Neural cell (in vitro differentiated cells): ENCODE results near the gene HAPLN2. TPM values are rescaled to one million over a fixed set of nuclear protein-coding genes. Genes with fewer than 3 reads are reported as not detected.

Source experiments
- H2AFZ ChIP-seq: fragments of 200-600, 300-800 bp; sonication (generic), shearing (Covaris generic); 2 replicates; pipeline ENCODE4 v1.6.0; 2014; ENCODE audit warnings: low read depth, mild to moderate bottlenecking, antibody characterized with exemption, low read length, moderate library complexity
- H3F3A ChIP-seq: fragments of 200-600 bp; shearing (Covaris generic); 2 replicates; pipeline ENCODE4 v1.6.1; 2016; ENCODE audit warnings: mild to moderate bottlenecking, moderate library complexity, mixed read lengths, antibody characterized with exemption, low read length; ENCODE audit not compliant: insufficient read depth, poor library complexity, severe bottlenecking
- H3K27ac ChIP-seq: fragments of 200-600, 300-800 bp; sonication (generic), shearing (Covaris generic); 2 replicates; pipeline ENCODE4 v1.5.1; 2014; ENCODE audit warnings: mild to moderate bottlenecking, low read length, moderate library complexity
- H3K27me3 ChIP-seq: fragments of 300-800, 200-600 bp; sonication (generic), shearing (Covaris generic); 2 replicates; pipeline ENCODE4 v1.6.0; 2014; ENCODE audit warnings: mild to moderate bottlenecking, low read depth, low read length, moderate library complexity; ENCODE audit not compliant: insufficient read depth
- H3K36me3 ChIP-seq: fragments of 300-800, 200-600 bp; sonication (generic), shearing (Covaris generic); 2 replicates; pipeline ENCODE4 v1.5.1; 2014; ENCODE audit warnings: mild to moderate bottlenecking, antibody characterized with exemption, low read length, moderate library complexity; ENCODE audit not compliant: insufficient read depth
- H3K4me2 ChIP-seq: fragments of 300-800, 200-600 bp; sonication (generic), shearing (Covaris generic); 2 replicates; pipeline ENCODE4 v1.6.0; 2014; ENCODE audit warnings: mild to moderate bottlenecking, low read length
- H3K4me3 ChIP-seq: fragments of 300-800, 200-600 bp; sonication (generic), shearing (Covaris generic); 2 replicates; pipeline ENCODE4 v1.5.1; 2014; ENCODE audit warnings: mild to moderate bottlenecking, low read length, moderate library complexity
- H3K79me2 ChIP-seq: fragments of 200-600 bp; shearing (Covaris generic); replicated peaks from 2 replicates; pipeline ENCODE4 v1.6.0; 2014; ENCODE audit warnings: mild to moderate bottlenecking, low read length, moderate library complexity; ENCODE audit not compliant: insufficient read depth
- H3K9ac ChIP-seq: fragments of 300-800, 200-600 bp; sonication (generic), shearing (Covaris generic); 2 replicates; pipeline ENCODE4 v1.6.1; 2016; ENCODE audit warnings: mild to moderate bottlenecking, low read length, mixed read lengths
- H3K9me2 ChIP-seq: fragments of 200-600 bp; shearing (Covaris generic); 2 replicates; pipeline ENCODE4 v1.6.1; 2016; ENCODE audit warnings: mild to moderate bottlenecking, low read length, mixed read lengths; ENCODE audit not compliant: insufficient read depth
- H3K9me3 ChIP-seq: fragments of 200-600, 300-800 bp; sonication (generic), shearing (Covaris generic); 2 replicates; pipeline ENCODE4 v1.6.1; 2016; ENCODE audit warnings: mild to moderate bottlenecking, mixed run types, low read length, moderate library complexity, mixed read lengths
- H4K20me1 ChIP-seq: fragments of 200-600 bp; shearing (Covaris generic); 2 replicates; pipeline ENCODE4 v1.6.1; 2016; ENCODE audit warnings: mild to moderate bottlenecking, mixed run types; ENCODE audit not compliant: insufficient read depth
- CTCF ChIP-seq: fragments of 450-650 bp; IDR thresholded peaks from 2 replicates; pipeline ENCODE4 v1.5.1; 2014; ENCODE audit warnings: antibody characterized with exemption, mild to moderate bottlenecking, moderate library complexity; ENCODE audit not compliant: poor library complexity, severe bottlenecking
- EP300 ChIP-seq: fragments of 450-650 bp; conservative IDR thresholded peaks from 2 replicates; pipeline ENCODE4 v1.6.1; 2014; ENCODE audit warnings: antibody characterized with exemption, mild to moderate bottlenecking, moderate library complexity; ENCODE audit not compliant: poor library complexity, severe bottlenecking
- EZH2 ChIP-seq: fragments of 200-600, 300-800 bp; shearing (Covaris generic), sonication (generic); IDR thresholded peaks from 2 replicates; pipeline ENCODE4 v1.6.1; 2014; ENCODE audit warnings: antibody characterized with exemption, low read length, borderline replicate concordance, mild to moderate bottlenecking; ENCODE audit not compliant: insufficient read depth, poor library complexity, severe bottlenecking
- MXI1 ChIP-seq: fragments of 450-650 bp; conservative IDR thresholded peaks from 2 replicates; pipeline ENCODE4 v1.6.1; 2014; ENCODE audit warnings: antibody characterized with exemption, mild to moderate bottlenecking; ENCODE audit not compliant: poor library complexity, severe bottlenecking
- POLR2AphosphoS5 ChIP-seq: IDR thresholded peaks from 2 replicates; pipeline ENCODE4 v1.6.1; 2012
- RAD21 ChIP-seq: fragments of 450-650 bp; conservative IDR thresholded peaks from 2 replicates; pipeline ENCODE4 v1.6.1; 2014; ENCODE audit warnings: antibody characterized with exemption, mild to moderate bottlenecking, moderate library complexity
- SMC3 ChIP-seq: fragments of 450-650 bp; conservative IDR thresholded peaks from 2 replicates; pipeline ENCODE4 v1.6.1; 2014; ENCODE audit warnings: antibody characterized with exemption, mild to moderate bottlenecking, moderate library complexity; ENCODE audit not compliant: poor library complexity
- TAF1 ChIP-seq: IDR thresholded peaks from 2 replicates; pipeline ENCODE4 v1.6.1; 2012; ENCODE audit warnings: low read depth
- polyA plus RNA-seq: library from polyadenylated mRNA; depleted of rRNA; stranded (reverse); fragments of >200 nt; gene quantifications from 2 replicates; pipeline ENCODE4 v1.2.3, GENCODE V29; 2014
- TF ChIP-seq, protein P1 (sequence below): IDR thresholded peaks from 2 replicates; pipeline ENCODE4 v1.6.1; 2012; ENCODE audit warnings: borderline replicate concordance

Gene HAPLN2
- polyA plus RNA-seq, 1 donor from 2014 or later, result 22.9 TPM

DNA sequence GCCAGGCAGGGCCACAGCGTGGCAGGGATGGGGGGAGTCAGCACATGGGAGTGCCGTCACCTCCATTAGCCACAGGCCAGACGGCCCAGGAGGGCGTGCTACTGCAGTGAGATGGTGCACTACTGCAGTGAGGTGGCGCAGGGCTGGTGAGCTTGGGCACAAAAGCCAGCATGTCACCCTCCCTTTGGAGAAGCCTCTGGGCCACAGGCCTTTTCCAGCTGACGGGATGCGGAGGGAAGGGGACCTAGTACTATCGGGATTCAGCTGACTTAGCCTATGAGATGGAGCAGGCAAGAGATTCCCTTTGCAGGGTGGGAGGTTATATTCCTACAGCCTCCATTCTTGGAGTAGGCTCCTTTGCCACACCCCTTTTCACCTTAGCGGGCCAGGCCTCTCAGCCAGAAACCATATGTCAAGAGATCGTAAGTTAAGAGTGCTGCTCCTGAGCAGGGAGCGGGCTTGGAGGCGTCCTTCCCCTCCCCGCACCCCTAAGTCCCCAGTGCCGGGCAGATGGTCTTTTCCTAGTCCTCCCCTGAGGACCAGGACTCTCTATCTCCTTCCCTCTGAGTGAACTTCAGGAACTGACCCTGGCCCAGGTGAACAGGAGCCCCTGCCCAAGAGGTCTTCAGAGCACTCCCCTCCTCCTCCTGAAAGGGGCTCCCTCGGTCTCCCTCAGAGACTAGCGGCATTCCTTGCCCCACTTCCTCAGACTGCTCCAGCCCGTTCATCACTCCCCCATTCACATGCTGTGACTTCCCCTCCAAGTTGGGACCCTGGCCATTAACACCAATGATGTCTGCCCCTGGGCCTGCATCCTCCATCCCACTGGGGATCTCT is 49.8 kb downstream of the HAPLN2 start:
- H3K9me3 ChIP-seq, result no peaks in the 10 kb centered on the region
- H3K4me2 ChIP-seq, result no peak overlapping the region
- no peaks in the 10 kb centered on the region for H3F3A ChIP-seq
- no peaks in the 10 kb centered on the region for H3K9me2 ChIP-seq
- no peak overlapping the region for H3K27ac ChIP-seq
- H3K79me2 ChIP-seq, result peaks cover 10% of the 10 kb centered on the region
- no peaks in the 10 kb centered on the region for H3K27me3 ChIP-seq
- H4K20me1 ChIP-seq, result no peaks in the 10 kb centered on the region
- no peak overlapping the region for H2AFZ ChIP-seq
- H3K4me3 ChIP-seq, result no peak overlapping the region
- no peak overlapping the region for H3K9ac ChIP-seq
- H3K36me3 ChIP-seq, result no peaks in the 10 kb centered on the region
- TF ChIP-seq TAF1 (no peak), SMC3 (no peak), RAD21 (no peak)

GRCh38 chr1:156669794-156670193 is 50.6 kb downstream of the HAPLN2 start:
- Histone ChIP-seq H3K9me3 (no peaks in the 10 kb centered on the region), H3K4me2 (no peak overlapping the region), H3K9ac (no peak overlapping the region), H3K27me3 (no peaks in the 10 kb centered on the region), H2AFZ (no peak overlapping the region), H3F3A (no peaks in the 10 kb centered on the region), H3K79me2 (peaks cover 18% of the 10 kb centered on the region), H3K9me2 (no peaks in the 10 kb centered on the region), H4K20me1 (no peaks in the 10 kb centered on the region), H3K36me3 (no peaks in the 10 kb centered on the region), H3K27ac (no peak overlapping the region), H3K4me3 (no peak overlapping the region)
- TF ChIP-seq POLR2AphosphoS5 (no peak), EP300 (no peak), MXI1 (no peak)

GRCh38 chr1:156670359-156670758 is 51.1 kb downstream of the HAPLN2 start:
- no peaks in the 10 kb centered on the region for H3K27me3 ChIP-seq
- no peaks in the 10 kb centered on the region for H3F3A ChIP-seq
- H3K27ac ChIP-seq, result no peak overlapping the region
- no peaks in the 10 kb centered on the region for H3K9me2 ChIP-seq
- no peak overlapping the region for H2AFZ ChIP-seq
- peaks cover 23% of the 10 kb centered on the region for H3K79me2 ChIP-seq
- H3K9ac ChIP-seq, result no peak overlapping the region
- no peak overlapping the region for H3K4me3 ChIP-seq
- TF ChIP-seq EP300 (no peak), POLR2AphosphoS5 (no peak), RAD21 (no peak), CTCF (no peak), SMC3 (no peak), EZH2 (no peak), MXI1 (no peak), TAF1 (no peak)
- TF ChIP-seq, protein P1, sequence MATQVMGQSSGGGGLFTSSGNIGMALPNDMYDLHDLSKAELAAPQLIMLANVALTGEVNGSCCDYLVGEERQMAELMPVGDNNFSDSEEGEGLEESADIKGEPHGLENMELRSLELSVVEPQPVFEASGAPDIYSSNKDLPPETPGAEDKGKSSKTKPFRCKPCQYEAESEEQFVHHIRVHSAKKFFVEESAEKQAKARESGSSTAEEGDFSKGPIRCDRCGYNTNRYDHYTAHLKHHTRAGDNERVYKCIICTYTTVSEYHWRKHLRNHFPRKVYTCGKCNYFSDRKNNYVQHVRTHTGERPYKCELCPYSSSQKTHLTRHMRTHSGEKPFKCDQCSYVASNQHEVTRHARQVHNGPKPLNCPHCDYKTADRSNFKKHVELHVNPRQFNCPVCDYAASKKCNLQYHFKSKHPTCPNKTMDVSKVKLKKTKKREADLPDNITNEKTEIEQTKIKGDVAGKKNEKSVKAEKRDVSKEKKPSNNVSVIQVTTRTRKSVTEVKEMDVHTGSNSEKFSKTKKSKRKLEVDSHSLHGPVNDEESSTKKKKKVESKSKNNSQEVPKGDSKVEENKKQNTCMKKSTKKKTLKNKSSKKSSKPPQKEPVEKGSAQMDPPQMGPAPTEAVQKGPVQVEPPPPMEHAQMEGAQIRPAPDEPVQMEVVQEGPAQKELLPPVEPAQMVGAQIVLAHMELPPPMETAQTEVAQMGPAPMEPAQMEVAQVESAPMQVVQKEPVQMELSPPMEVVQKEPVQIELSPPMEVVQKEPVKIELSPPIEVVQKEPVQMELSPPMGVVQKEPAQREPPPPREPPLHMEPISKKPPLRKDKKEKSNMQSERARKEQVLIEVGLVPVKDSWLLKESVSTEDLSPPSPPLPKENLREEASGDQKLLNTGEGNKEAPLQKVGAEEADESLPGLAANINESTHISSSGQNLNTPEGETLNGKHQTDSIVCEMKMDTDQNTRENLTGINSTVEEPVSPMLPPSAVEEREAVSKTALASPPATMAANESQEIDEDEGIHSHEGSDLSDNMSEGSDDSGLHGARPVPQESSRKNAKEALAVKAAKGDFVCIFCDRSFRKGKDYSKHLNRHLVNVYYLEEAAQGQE, result no peak
- no peak overlapping the region for H3K4me2 ChIP-seq
- no peaks in the 10 kb centered on the region for H3K9me3 ChIP-seq
- H4K20me1 ChIP-seq, result no peaks in the 10 kb centered on the region
- no peaks in the 10 kb centered on the region for H3K36me3 ChIP-seq
